K562 (cell line): Measurements from ENCODE around the gene ADAM23. TPM values are rescaled to one million over a fixed set of nuclear protein-coding genes. Genes with fewer than 3 reads are reported as not detected.

ENCODE experiments used
- ATAC-seq: fragments of 200-7000 bp; cut with Tn5 transposase; 3 replicates; pipeline ENCODE4 v1.9.1; 2020; ENCODE audit warnings: moderate library complexity
- BruUV-seq: library from RNA; stranded (reverse); fragments of 400-500 nt; replicated peaks from 2 replicates; lab custom pipeline; 2021; lab: Mats Ljungman, UMichigan
- CTCF ChIA-PET: fragments of 300-600 bp; formaldehyde crosslinking; extraction: SDS; loops from one replicate; lab custom pipeline; 2021; ENCODE audit warnings: low intra/inter-chr PET ratio; lab: Yijun Ruan, JAX
- POLR2A ChIA-PET: fragments of 300-600, 350-650 bp; sonication (Branson Sonifier 250); formaldehyde crosslinking; extraction: SDS; loops from one replicate; lab custom pipeline; 2021; ENCODE audit warnings: antibody characterized with exemption, inconsistent platforms; lab: Yijun Ruan, JAX
- DNase-seq, 4 experiments: peaks; one replicate each; pipeline versions ENCODE4 v3.0.0 to v3.0.0-alpha.2; 2011 to 2018; ENCODE audit warnings: low spot score in 3 of 4, mixed read lengths in 3 of 4; ENCODE audit errors: extremely low read depth in 1 of 4
- FAIRE-seq: peaks from 2 replicates; lab custom pipeline; 2011; peaks lifted over from hg19 to GRCh38; lab: Jason Lieb, UNC
- H2AFZ ChIP-seq: 2 replicates; pipeline ENCODE4 v1.6.0; 2011; ENCODE audit warnings: low read depth, low read length, control low read depth, inconsistent platforms
- H3K27ac ChIP-seq: fragments of 200-600 bp; 3 replicates; pipeline ENCODE4 v1.8.0; 2011; ENCODE audit warnings: low read depth, mild to moderate bottlenecking, control low read depth, inconsistent platforms, low read length, moderate library complexity, mixed read lengths; ENCODE audit errors: extremely low read depth
- H3K27me3 ChIP-seq, 2 experiments: fragments of 300-600 bp in 1 of 2; 2 replicates in 1 of 2; 3 replicates in 1 of 2; pipeline versions ENCODE4 v1.6.0 to v1.8.0; 2011; ENCODE audit warnings: inconsistent platforms in 2 of 2, low read length in 2 of 2, mild to moderate bottlenecking in 1 of 2, mixed read lengths in 1 of 2, moderate library complexity in 1 of 2; ENCODE audit not compliant: control insufficient read depth in 2 of 2, insufficient read depth in 2 of 2
- H3K36me3 ChIP-seq: fragments of 300-600 bp; 3 replicates; pipeline ENCODE4 v1.8.0; 2011; ENCODE audit warnings: mild to moderate bottlenecking, low read length, inconsistent platforms; ENCODE audit not compliant: control insufficient read depth, insufficient read depth
- H3K4me1 ChIP-seq, 2 experiments: fragments of 200-600 bp in 1 of 2; replicated peaks in 1 of 2; 2 replicates in 1 of 2; 3 replicates in 1 of 2; pipeline versions ENCODE4 v1.5.1 to v1.8.0; 2011; ENCODE audit warnings: inconsistent platforms in 2 of 2, low read length in 2 of 2, mild to moderate bottlenecking in 1 of 2, mixed read lengths in 1 of 2, moderate library complexity in 1 of 2; ENCODE audit not compliant: control insufficient read depth in 2 of 2, insufficient read depth in 2 of 2
- H3K4me2 ChIP-seq: 2 replicates; pipeline ENCODE4 v1.6.1; 2011; ENCODE audit warnings: low read length, control low read depth, inconsistent platforms, mixed read lengths; ENCODE audit not compliant: insufficient read depth
- H3K4me3 ChIP-seq: fragments of 200-600 bp; sonication (generic), shearing (Covaris generic); 2 replicates; pipeline ENCODE4 v1.5.1; 2016; ENCODE audit warnings: control low read depth, inconsistent platforms
- H3K79me2 ChIP-seq: fragments of 200-600 bp; 3 replicates; pipeline ENCODE4 v1.8.0; 2011; ENCODE audit warnings: low read length, inconsistent platforms; ENCODE audit not compliant: control insufficient read depth, insufficient read depth
- H3K9ac ChIP-seq, 2 experiments: 2 replicates each; pipeline versions ENCODE4 v1.6.0 to v1.6.1; 2011; ENCODE audit warnings: low read depth in 2 of 2, low read length in 2 of 2, control low read depth in 1 of 2, inconsistent platforms in 1 of 2, mild to moderate bottlenecking in 1 of 2, mixed read lengths in 1 of 2; ENCODE audit not compliant: insufficient read depth in 1 of 2
- H3K9me1 ChIP-seq: one replicate; pipeline ENCODE4 v1.6.0; 2011; ENCODE audit warnings: inconsistent platforms, mild to moderate bottlenecking, low read length, moderate library complexity; ENCODE audit not compliant: control insufficient read depth, insufficient read depth
- H3K9me3 ChIP-seq: replicated peaks from 2 replicates; pipeline ENCODE4 v1.5.1; 2011; ENCODE audit warnings: low read depth, low read length, inconsistent platforms; ENCODE audit not compliant: control insufficient read depth, insufficient read depth
- H4K20me1 ChIP-seq: replicated peaks from 2 replicates; pipeline ENCODE4 v1.6.1; 2011; ENCODE audit warnings: low read length, inconsistent platforms, mixed read lengths; ENCODE audit not compliant: control insufficient read depth, insufficient read depth
- BACH1 ChIP-seq: fragments of 200-800 bp; sonication (Bioruptor generic); IDR thresholded peaks from 2 replicates; pipeline ENCODE4 v1.6.1; 2016; ENCODE audit warnings: missing genetic modification characterization, missing compliant biosample characterization
- BCL6 ChIP-seq: fragments of 250-450 bp; sonication (Bioruptor Pico); IDR thresholded peaks from 2 replicates; pipeline ENCODE4 v1.4.0; 2020
- CREB3 ChIP-seq: fragments of 450-650 bp; conservative IDR thresholded peaks from 2 replicates; pipeline ENCODE4 v1.6.1; 2016; ENCODE audit warnings: missing genetic modification characterization, low read depth, mild to moderate bottlenecking, missing compliant biosample characterization, moderate library complexity
- DACH1 ChIP-seq: fragments of 450-650 bp; IDR thresholded peaks from 2 replicates; pipeline ENCODE4 v1.6.1; 2018; ENCODE audit not compliant: partially characterized antibody
- EP400 ChIP-seq: fragments of 450-650 bp; IDR thresholded peaks from 2 replicates; pipeline ENCODE4 v1.6.1; 2017; ENCODE audit warnings: antibody characterized with exemption, mild to moderate bottlenecking, moderate library complexity
- MAFF ChIP-seq: IDR thresholded peaks from 2 replicates; pipeline ENCODE4 v1.6.1; 2012; ENCODE audit warnings: low read length, improper control_type of control experiment
- MAFG ChIP-seq: fragments of 450-650 bp; conservative IDR thresholded peaks from 2 replicates; pipeline ENCODE4 v1.6.1; 2016; ENCODE audit warnings: missing genetic modification characterization, missing compliant biosample characterization
- RERE ChIP-seq: sonication (generic); formaldehyde crosslinking; IDR thresholded peaks from 2 replicates; pipeline ENCODE4 v1.8.0; 2023; ENCODE audit warnings: missing genetic modification reagents, mild to moderate bottlenecking, borderline replicate concordance
- SAP30 ChIP-seq: fragments of 200-600 bp; sonication (generic); IDR thresholded peaks from 2 replicates; pipeline ENCODE4 v1.6.1; 2012; ENCODE audit warnings: borderline replicate concordance, low read depth, mild to moderate bottlenecking, moderate library complexity, low read length, control low read depth, inconsistent platforms; ENCODE audit not compliant: insufficient read depth, poor library complexity, severe bottlenecking
- XRCC4 ChIP-seq: IDR thresholded peaks from one replicate; pipeline ENCODE4 v1.6.1; 2011; ENCODE audit not compliant: insufficient read depth, insufficient read length; ENCODE audit errors: extremely low read depth
- WGBS: fragments of 100-300 bp; shearing (Covaris generic); methylation state at CpG from one replicate; pipeline ENCODE4 v1.1.6; 2016; ENCODE audit warnings: low coverage, mixed read lengths; ENCODE audit not compliant: insufficient coverage; ENCODE audit errors: missing lambda C conversion rate; 5-methylcytosine and 5-hydroxymethylcytosine counted together
- in situ Hi-C: fragments of 300-500 bp; cut with MboI; formaldehyde crosslinking; loops from 4 replicates; pipeline ENCODE4 v1.15.0; 2018; ENCODE audit warnings: inconsistent platforms, mixed read lengths
- intact Hi-C: fragments of 100-400 bp; cut with micrococcal nuclease; formaldehyde crosslinking; loops from 2 replicates; pipeline ENCODE4 v1.14.2; 2022
- polyA plus RNA-seq, 8 experiments: library from polyadenylated mRNA; depleted of rRNA in 4 of 8; stranded (reverse) in 5 of 8; unstranded in 3 of 8; fragments of >200 nt; fragmentation: Nextera tagmentation in 2 of 8; fragmentation: Illumina TruSeq in 1 of 8; extraction: Ambion mirVana in 2 of 8; extraction: Trizol in 1 of 8; gene quantifications; 2 replicates each; pipeline versions ENCODE4 v1.2.1 to v1.2.3, GENCODE V29; 2011 to 2014; ENCODE audit warnings: inconsistent platforms in 1 of 8, missing spikeins in 1 of 8
- total RNA-seq, 7 experiments: library from RNA; depleted of rRNA in 6 of 7; stranded (reverse); fragments of >200 nt in 6 of 7; fragmentation: Illumina TruSeq in 2 of 7; extraction: Trizol in 2 of 7; gene quantifications; 2 replicates each; pipeline versions ENCODE4 v1.2.1 to v1.2.3, GENCODE V29; 2011 to 2021; ENCODE audit warnings: low replicate concordance in 1 of 7

The ADAM23 gene
- total and polyA plus RNA-seq, 9 of the 15 experiments (the other 6 are each of a cell fraction or from before 2014, with no cell fraction given), result 0.02 TPM; not detected in 8

- POLR2A ChIA-PET, result no interaction called here
- no peak overlapping the region for H3K27ac ChIP-seq
- no peak overlapping the region for H3K4me2 ChIP-seq
- no peaks in the 10 kb centered on the region for H3K27me3 ChIP-seq
- no peaks in the 10 kb centered on the region; a peak in 1 of 5 replicates for H3K4me1 ChIP-seq
- no peaks in the 10 kb centered on the region for H3K9me3 ChIP-seq
- in situ Hi-C loops, result no loop called here
- no peaks in the 10 kb centered on the region for H3K36me3 ChIP-seq
- DNase-seq, result no peak
- H4K20me1 ChIP-seq, result no peaks in the 10 kb centered on the region
- 2% methylated on average over 3 of the region's 3 CpGs for WGBS
- ATAC-seq, result no peak
- CTCF ChIA-PET, result no interaction called here
- intact Hi-C loops, result no loop called here
- no peaks in the 10 kb centered on the region for H3K79me2 ChIP-seq
- TF ChIP-seq XRCC4, result no peak
- TF ChIP-seq DACH1, result no peak
- TF ChIP-seq CREB3 (tag), result no peak
- no peak overlapping the region for H3K4me3 ChIP-seq
- FAIRE-seq, result no peak
- H3K9ac ChIP-seq, result no peak overlapping the region
- BruUV-seq, result no TSS peak
- H3K9me1 ChIP-seq, result no peaks in the 10 kb centered on the region
- H2AFZ ChIP-seq, result no peak overlapping the region
Measured at GRCh38 chr2:206481056-206481455, 37.7 kb downstream of the ADAM23 start.

- ChIA-PET CTCF (no interaction called here), POLR2A (no interaction called here)
- 9% methylated on average over 4 of the region's 4 CpGs for WGBS
- Histone ChIP-seq H3K4me3 (no peak overlapping the region), H3K27me3 (no peaks in the 10 kb centered on the region), H3K4me1 (no peaks in the 10 kb centered on the region; a peak in 1 of 5 replicates), H3K36me3 (no peaks in the 10 kb centered on the region), H4K20me1 (no peaks in the 10 kb centered on the region), H3K9me3 (no peaks in the 10 kb centered on the region), H3K79me2 (no peaks in the 10 kb centered on the region), H3K27ac (no peak overlapping the region), H2AFZ (no peak overlapping the region), H3K4me2 (no peak overlapping the region; the same call in 1 of the 2 replicates), H3K9me1 (no peaks in the 10 kb centered on the region), H3K9ac (no peak overlapping the region)
- FAIRE-seq, result no peak
- DNase-seq, result peak in 2 of 4 experiments; percentile 3 to 6
- BruUV-seq, result no TSS peak
- peak; percentile 48; the same call in 1 of the 3 replicates for ATAC-seq
- intact Hi-C loops, result no loop called here
- in situ Hi-C loops, result no loop called here
- TF ChIP-seq EP400 (no peak), BCL6 (CRISPR knock-in tag) (no peak), BACH1 (tag) (peak; percentile 85), MAFF (peak; percentile 96), SAP30 (no peak), RERE (no peak), MAFG (tag) (peak; percentile 96)
Measured at GRCh38 chr2:206482123-206482522, 38.8 kb downstream of the ADAM23 start.
